HepG2 (cell line): ENCODE data around the gene INHBE. TPM values are rescaled to one million over a fixed set of nuclear protein-coding genes. Genes with fewer than 3 reads are reported as not detected.
A peak's percentile ranks its signal among the peaks of the same experiment; 100 is the strongest.

Experiments
- CHCHD3 ChIP-seq: sonication (generic); formaldehyde crosslinking; IDR thresholded peaks from 2 replicates; pipeline ENCODE4 v1.8.0; 2022; ENCODE audit warnings: mild to moderate bottlenecking, missing genetic modification reagents, moderate library complexity
- FOXP4 ChIP-seq: sonication (generic); formaldehyde crosslinking; IDR thresholded peaks from 2 replicates; pipeline ENCODE4 v1.4.0; 2020; ENCODE audit warnings: missing genetic modification reagents
- GABPB1 ChIP-seq: IDR thresholded peaks from 2 replicates; pipeline ENCODE4 v1.6.1; 2016; ENCODE audit warnings: mild to moderate bottlenecking, missing genetic modification reagents, moderate library complexity, missing compliant biosample characterization
- HOXA5 ChIP-seq: sonication (generic); formaldehyde crosslinking; IDR thresholded peaks from 2 replicates; pipeline ENCODE4 v1.4.0; 2020; ENCODE audit warnings: missing genetic modification reagents
- KLF15 ChIP-seq: sonication (generic); formaldehyde crosslinking; IDR thresholded peaks from 2 replicates; pipeline ENCODE4 v1.8.1; 2023; ENCODE audit warnings: borderline replicate concordance, mild to moderate bottlenecking, inconsistent platforms, missing genetic modification reagents, mixed read lengths
- KMT2A ChIP-seq: sonication (generic); formaldehyde crosslinking; IDR thresholded peaks from 2 replicates; pipeline ENCODE4 v1.4.0; 2020; ENCODE audit warnings: missing genetic modification reagents
- SETDB1 ChIP-seq: sonication (generic); formaldehyde crosslinking; IDR thresholded peaks from 2 replicates; pipeline ENCODE4 v1.5.1; 2020; ENCODE audit warnings: missing genetic modification reagents, mild to moderate bottlenecking, borderline replicate concordance
- SUZ12 ChIP-seq: fragments of 150-350 bp; IDR thresholded peaks from 2 replicates; pipeline ENCODE4 v1.6.1; 2014; ENCODE audit warnings: low read depth, low read length
- TFAP4 ChIP-seq: sonication (generic); IDR thresholded peaks from 2 replicates; pipeline ENCODE4 v1.6.1; 2016; ENCODE audit warnings: low read depth, borderline replicate concordance
- TOE1 ChIP-seq: sonication (generic); formaldehyde crosslinking; IDR thresholded peaks from 2 replicates; pipeline ENCODE4 v1.4.0; 2020; ENCODE audit warnings: mild to moderate bottlenecking, missing genetic modification reagents
- ZHX2 ChIP-seq, 2 experiments: sonication (generic) in 1 of 2; formaldehyde crosslinking in 1 of 2; IDR thresholded peaks; 2 replicates each; pipeline versions ENCODE4 v1.6.1 to v1.9.0; 2014 to 2022; ENCODE audit warnings: antibody characterized with exemption in 1 of 2, borderline replicate concordance in 1 of 2, inconsistent platforms in 1 of 2, low read depth in 1 of 2, missing genetic modification reagents in 1 of 2
- ZNF253 ChIP-seq: sonication (generic); formaldehyde crosslinking; IDR thresholded peaks from 2 replicates; pipeline ENCODE4 v1.8.0; 2022; ENCODE audit warnings: mild to moderate bottlenecking, missing genetic modification reagents, borderline replicate concordance
- ZNF34 ChIP-seq: sonication (generic); formaldehyde crosslinking; IDR thresholded peaks from 2 replicates; pipeline ENCODE4 v1.4.0; 2020; ENCODE audit warnings: mild to moderate bottlenecking, missing genetic modification reagents, borderline replicate concordance
- ZNF382 ChIP-seq: sonication (generic); formaldehyde crosslinking; IDR thresholded peaks from 2 replicates; pipeline ENCODE4 v1.5.0; 2020; ENCODE audit warnings: missing genetic modification reagents, mild to moderate bottlenecking, borderline replicate concordance
- ZNF441 ChIP-seq: sonication (generic); formaldehyde crosslinking; IDR thresholded peaks from 2 replicates; pipeline ENCODE4 v1.7.0; 2021; ENCODE audit warnings: missing genetic modification reagents, borderline replicate concordance
- ZNF678 ChIP-seq: sonication (generic); formaldehyde crosslinking; IDR thresholded peaks from 2 replicates; pipeline ENCODE4 v1.4.0; 2020; ENCODE audit warnings: mild to moderate bottlenecking, missing genetic modification reagents
- ZNF749 ChIP-seq: sonication (generic); formaldehyde crosslinking; IDR thresholded peaks from 2 replicates; pipeline ENCODE4 v1.8.0; 2022; ENCODE audit warnings: mild to moderate bottlenecking, missing genetic modification reagents, moderate library complexity, borderline replicate concordance
- ZNF780A ChIP-seq: sonication (generic); formaldehyde crosslinking; IDR thresholded peaks from 2 replicates; pipeline ENCODE4 v1.8.0; 2022; ENCODE audit warnings: mild to moderate bottlenecking, missing genetic modification reagents, moderate library complexity
- ZNF784 ChIP-seq: sonication (generic); formaldehyde crosslinking; IDR thresholded peaks from 2 replicates; pipeline ENCODE4 v1.5.1; 2020; ENCODE audit warnings: missing genetic modification reagents, mild to moderate bottlenecking, borderline replicate concordance
- ZNF841 ChIP-seq: sonication (generic); formaldehyde crosslinking; IDR thresholded peaks from 2 replicates; pipeline ENCODE4 v1.8.1; 2023; ENCODE audit warnings: missing genetic modification reagents, borderline replicate concordance
- polyA plus RNA-seq, 8 experiments: library from polyadenylated mRNA; depleted of rRNA in 3 of 8; stranded (reverse) in 7 of 8; unstranded in 1 of 8; fragments of >200 nt; fragmentation: Illumina TruSeq in 4 of 8; extraction: Trizol in 4 of 8; gene quantifications; 2 replicates each; pipeline versions ENCODE4 v1.2.1 to v1.2.3, GENCODE V29; 2011 to 2016; ENCODE audit warnings: low read depth in 4 of 8, missing spikeins in 1 of 8, mixed read lengths in 1 of 8; ENCODE audit not compliant: insufficient read depth in 1 of 8
- total RNA-seq, 5 experiments: library from RNA; depleted of rRNA; stranded (reverse); fragments of >200 nt; fragmentation: Illumina TruSeq; extraction: Trizol; gene quantifications; 2 replicates each; pipeline ENCODE4 v1.2.3, GENCODE V29; 2016; ENCODE audit warnings: low read depth in 1 of 5

The INHBE gene
- total and polyA plus RNA-seq, 2 of the 13 experiments (the other 11 are each of a cell fraction or from before 2014, with no cell fraction given) = 17.0 to 32.0 TPM

GRCh38 chr12:57459055-57459749 lies 4.1 kb downstream of the INHBE start (continued):
- TF ChIP-seq FOXP4 = peak; percentile 10; the same call in 1 of the 2 replicates
- no peak; the same call in 1 of the 2 replicates for TF ChIP-seq HOXA5 (CRISPR knock-in tag)
- TF ChIP-seq TOE1 = no peak
- TF ChIP-seq ZNF253 = no peak
- no peak for TF ChIP-seq ZNF382 (CRISPR knock-in tag)
- no peak for TF ChIP-seq SETDB1
- no peak for TF ChIP-seq ZHX2 (IDR thresholded peaks at IDR 0.05; ENCODE audit: low read depth)
- TF ChIP-seq ZHX2 (CRISPR knock-in tag; IDR thresholded peaks at IDR 0.05; ENCODE audit: borderline replicate concordance) = no peak
- no peak for TF ChIP-seq SUZ12
- TF ChIP-seq GABPB1 (CRISPR knock-in tag) = peak; percentile 23; the same call in 1 of the 2 replicates
- no peak for TF ChIP-seq TFAP4
- TF ChIP-seq ZNF749 = no peak
- TF ChIP-seq CHCHD3 = no peak
- no peak for TF ChIP-seq KLF15
- no peak for TF ChIP-seq ZNF678 (CRISPR knock-in tag)
- no peak for TF ChIP-seq KMT2A (CRISPR knock-in tag)
- peak; percentile 72; the same call in 1 of the 2 replicates for TF ChIP-seq ZNF784 (CRISPR knock-in tag)
- no peak for TF ChIP-seq ZNF780A (CRISPR knock-in tag)
- TF ChIP-seq ZNF441 (CRISPR knock-in tag) = no peak
- TF ChIP-seq ZNF841 = no peak
- TF ChIP-seq ZNF34 (CRISPR knock-in tag) = no peak
